Right lobe of liver (tissue), 4 donors: ENCODE results near the gene SPESP1.

Source experiments
- POLR2A ChIP-seq: fragments of 450-650 bp; IDR thresholded peaks from one replicate; pipeline ENCODE4 v1.6.1; 2017; ENCODE audit warnings: antibody characterized with exemption, mild to moderate bottlenecking
- TF ChIP-seq, protein P1 (sequence below), 4 donors: fragments of 200-600 bp in 3 of 4; fragments of 450-650 bp in 1 of 4; IDR thresholded peaks; one replicate each; pipeline versions ENCODE4 v1.5.1 to v1.8.0; 2016 to 2022; ENCODE audit warnings: antibody characterized with exemption in 4 of 4, mild to moderate bottlenecking in 2 of 4
- donor health status: DM: no; HTN: no; CAD: no.
- donor health status: DM: no; HTN: no; CAD: no.
- donor health status: DM: no; HTN: yes; CAD: no.

DNA sequence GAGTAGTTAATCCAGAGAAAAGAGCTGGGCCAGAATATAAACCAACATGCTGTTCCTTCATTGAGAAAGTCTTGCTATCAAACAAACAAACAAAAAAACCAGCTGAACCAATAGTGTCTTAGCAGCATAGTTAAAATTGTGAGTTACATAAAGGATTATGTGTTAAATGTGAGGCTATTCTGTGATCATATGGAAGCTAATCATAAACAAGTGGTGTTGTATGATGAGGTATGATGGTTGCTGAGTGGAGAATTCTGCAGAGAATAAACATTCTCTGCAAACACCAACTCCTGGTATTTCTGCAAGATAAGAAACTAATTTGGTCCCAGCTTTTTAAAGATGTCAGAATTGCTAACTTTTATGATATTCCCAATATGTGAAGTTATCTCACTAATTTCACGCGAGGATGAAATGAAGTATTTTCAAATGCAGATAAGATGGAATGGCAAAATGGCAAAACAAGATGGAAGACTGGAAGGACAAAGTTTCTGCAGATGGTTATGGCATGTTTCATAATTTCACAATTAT is 22.9 kb upstream of the SPESP1 start:
- TF ChIP-seq, protein P1, sequence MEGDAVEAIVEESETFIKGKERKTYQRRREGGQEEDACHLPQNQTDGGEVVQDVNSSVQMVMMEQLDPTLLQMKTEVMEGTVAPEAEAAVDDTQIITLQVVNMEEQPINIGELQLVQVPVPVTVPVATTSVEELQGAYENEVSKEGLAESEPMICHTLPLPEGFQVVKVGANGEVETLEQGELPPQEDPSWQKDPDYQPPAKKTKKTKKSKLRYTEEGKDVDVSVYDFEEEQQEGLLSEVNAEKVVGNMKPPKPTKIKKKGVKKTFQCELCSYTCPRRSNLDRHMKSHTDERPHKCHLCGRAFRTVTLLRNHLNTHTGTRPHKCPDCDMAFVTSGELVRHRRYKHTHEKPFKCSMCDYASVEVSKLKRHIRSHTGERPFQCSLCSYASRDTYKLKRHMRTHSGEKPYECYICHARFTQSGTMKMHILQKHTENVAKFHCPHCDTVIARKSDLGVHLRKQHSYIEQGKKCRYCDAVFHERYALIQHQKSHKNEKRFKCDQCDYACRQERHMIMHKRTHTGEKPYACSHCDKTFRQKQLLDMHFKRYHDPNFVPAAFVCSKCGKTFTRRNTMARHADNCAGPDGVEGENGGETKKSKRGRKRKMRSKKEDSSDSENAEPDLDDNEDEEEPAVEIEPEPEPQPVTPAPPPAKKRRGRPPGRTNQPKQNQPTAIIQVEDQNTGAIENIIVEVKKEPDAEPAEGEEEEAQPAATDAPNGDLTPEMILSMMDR (IDR thresholded peaks at IDR 0.05): no peak
- no peak for TF ChIP-seq POLR2A
